B cell (primary cell): ENCODE data around the gene SP6.

Experiments
- EZH2 ChIP-seq: IDR thresholded peaks from 2 replicates; pipeline ENCODE4 v1.6.1; 2012; ENCODE audit warnings: borderline replicate concordance, low read depth, mild to moderate bottlenecking, moderate library complexity, low read length; ENCODE audit not compliant: insufficient read depth, poor library complexity, severe bottlenecking
- TF ChIP-seq, protein P1 (sequence below): fragments of 200-600 bp; IDR thresholded peaks from one replicate; pipeline ENCODE4 v1.8.0; 2022; ENCODE audit warnings: antibody characterized with exemption, mild to moderate bottlenecking

DNA sequence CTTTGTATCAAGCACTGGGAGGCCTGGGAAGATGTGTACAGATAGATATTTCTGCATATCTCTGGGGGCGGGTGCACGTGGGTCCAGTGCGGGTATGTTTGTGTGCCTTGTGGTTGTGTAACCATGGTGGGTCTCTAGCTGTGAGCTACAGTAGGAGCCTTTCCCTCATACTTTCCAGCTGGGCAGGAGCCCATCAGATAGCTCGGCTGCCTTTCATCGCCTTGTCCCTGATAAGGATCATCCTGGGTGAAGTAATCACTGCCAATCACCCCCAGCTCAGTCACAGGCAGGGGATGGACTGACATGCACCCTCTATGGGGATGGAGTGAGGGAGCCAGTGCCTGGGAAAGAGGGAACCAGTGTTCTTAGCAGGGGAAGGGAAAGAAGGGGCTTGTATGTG, 6.7 kb downstream of the SP6 start:
- TF ChIP-seq, protein P1, sequence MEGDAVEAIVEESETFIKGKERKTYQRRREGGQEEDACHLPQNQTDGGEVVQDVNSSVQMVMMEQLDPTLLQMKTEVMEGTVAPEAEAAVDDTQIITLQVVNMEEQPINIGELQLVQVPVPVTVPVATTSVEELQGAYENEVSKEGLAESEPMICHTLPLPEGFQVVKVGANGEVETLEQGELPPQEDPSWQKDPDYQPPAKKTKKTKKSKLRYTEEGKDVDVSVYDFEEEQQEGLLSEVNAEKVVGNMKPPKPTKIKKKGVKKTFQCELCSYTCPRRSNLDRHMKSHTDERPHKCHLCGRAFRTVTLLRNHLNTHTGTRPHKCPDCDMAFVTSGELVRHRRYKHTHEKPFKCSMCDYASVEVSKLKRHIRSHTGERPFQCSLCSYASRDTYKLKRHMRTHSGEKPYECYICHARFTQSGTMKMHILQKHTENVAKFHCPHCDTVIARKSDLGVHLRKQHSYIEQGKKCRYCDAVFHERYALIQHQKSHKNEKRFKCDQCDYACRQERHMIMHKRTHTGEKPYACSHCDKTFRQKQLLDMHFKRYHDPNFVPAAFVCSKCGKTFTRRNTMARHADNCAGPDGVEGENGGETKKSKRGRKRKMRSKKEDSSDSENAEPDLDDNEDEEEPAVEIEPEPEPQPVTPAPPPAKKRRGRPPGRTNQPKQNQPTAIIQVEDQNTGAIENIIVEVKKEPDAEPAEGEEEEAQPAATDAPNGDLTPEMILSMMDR, result no peak
- TF ChIP-seq EZH2, result no peak
